Activated T-helper 9 cell treated with anti-CD3 and anti-CD28 coated beads, Interleukin-2, amount 50 U/mL, for 16 hours (primary cell): ENCODE data around the gene GPR18.
A peak's percentile ranks its signal among the peaks of the same experiment; 100 is the strongest.

ENCODE experiments used
- DNase-seq: peaks from one replicate; pipeline ENCODE4 v3.0.0-alpha.2; 2020; ENCODE audit warnings: low read depth

Gene GPR18

DNA sequence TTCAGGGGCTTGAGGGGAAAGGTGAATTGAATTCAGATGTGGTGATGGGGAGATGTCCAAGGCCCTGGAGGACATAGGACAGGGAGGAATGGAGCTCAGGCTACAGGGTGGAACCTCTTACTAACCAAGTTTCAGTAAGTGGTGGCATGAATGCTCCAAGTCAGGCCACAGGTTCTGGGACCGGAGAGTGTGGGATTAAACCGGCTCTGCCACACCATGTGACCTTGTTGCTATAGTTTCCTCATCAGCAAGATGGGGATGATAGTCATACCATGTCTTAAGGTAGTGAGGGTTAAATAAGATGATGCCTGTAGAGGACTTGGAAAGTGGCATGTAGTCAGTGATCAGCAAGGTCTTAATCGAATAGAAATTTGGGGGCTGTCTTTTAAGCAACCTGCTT lies 32.7 kb upstream of the GPR18 start:
- no peak for DNase-seq

GRCh38 chr13:99289674-99290337 lies 31.6 kb upstream of the GPR18 start:
- DNase-seq: peak; percentile 36

GRCh38 chr13:99289271-99289670 lies 31.1 kb upstream of the GPR18 start:
- DNase-seq: no peak

DNA sequence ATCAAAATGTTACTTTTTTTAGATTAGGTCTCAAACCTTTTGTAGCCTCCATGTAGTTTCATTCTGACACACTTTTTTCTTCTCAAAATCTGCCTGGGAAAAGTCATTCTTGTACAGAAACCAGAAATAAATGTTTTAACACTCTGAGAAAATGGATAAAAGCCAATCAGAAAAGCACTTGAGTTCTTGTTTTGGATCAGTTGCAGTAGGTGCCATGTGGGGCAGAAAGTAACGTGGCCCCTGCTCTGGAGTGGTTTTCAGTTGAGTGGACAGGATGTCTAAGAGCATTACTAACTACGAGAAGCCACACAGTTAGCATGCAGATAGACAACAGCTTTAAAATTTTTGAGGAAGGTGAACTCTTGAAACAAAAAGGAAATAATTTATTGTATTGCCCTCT lies 29.9 kb upstream of the GPR18 start:
- no peak for DNase-seq

DNA sequence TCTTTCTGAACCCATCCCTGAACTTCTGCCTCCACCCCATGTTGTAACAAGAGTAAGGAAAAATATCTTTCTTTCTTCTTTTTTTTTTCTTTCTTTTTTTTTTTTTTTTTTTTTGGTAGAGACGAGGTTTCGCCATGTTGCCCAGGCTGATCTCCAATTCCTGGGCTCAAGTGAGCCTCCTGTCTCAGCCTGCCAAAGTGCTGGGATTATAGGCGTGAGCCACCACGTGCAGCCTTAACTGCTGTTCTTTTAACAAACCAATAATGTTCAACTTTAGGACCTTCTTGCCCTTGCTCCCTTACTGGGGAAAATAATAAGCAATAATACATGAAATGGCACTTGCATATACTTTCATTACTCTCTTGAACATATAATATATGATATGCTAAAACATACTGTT lies 29.4 kb upstream of the GPR18 start:
- no peak for DNase-seq

DNA sequence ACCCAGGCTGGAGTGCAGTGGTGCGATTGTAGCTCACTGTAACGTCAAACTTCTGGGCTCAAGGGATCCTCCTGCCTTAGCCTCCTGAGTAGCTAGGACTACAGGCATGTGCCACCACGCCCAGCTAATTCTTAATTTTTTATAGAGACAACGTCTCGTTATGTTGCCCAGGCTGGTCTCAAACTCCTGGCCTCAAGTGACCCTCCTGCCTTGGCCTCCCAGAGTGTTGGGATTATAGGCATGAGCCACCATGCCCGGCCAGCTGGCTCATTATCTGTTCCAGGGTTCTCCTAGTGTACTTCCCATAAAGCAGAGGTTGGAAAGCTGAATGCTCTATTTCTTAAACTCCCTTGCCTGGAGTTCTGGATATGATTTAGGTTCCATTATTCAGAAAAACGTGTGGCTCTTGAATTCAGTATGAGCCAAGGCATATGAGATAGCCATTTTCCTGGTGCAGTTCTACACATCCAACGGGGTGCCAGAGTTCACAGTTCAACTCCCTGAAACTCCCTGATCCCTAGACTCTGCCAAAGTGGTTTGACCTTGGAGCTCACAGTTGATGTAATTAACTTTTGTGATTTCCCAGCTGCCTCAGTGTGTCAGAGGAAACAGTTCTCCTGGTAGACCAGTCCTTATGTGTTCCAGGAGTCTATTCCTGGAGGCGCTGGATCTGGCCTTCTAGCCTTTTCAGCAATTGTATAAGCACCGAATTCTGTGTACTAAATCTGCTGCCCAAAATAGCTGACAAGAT lies 27.4 kb upstream of the GPR18 start:
- DNase-seq: no peak

- no peak for DNase-seq
Measured at GRCh38 chr13:99282264-99283231, 24.4 kb upstream of the GPR18 start.

GRCh38 chr13:99281811-99282263 lies 23.7 kb upstream of the GPR18 start:
- DNase-seq: peak; percentile 41

DNA sequence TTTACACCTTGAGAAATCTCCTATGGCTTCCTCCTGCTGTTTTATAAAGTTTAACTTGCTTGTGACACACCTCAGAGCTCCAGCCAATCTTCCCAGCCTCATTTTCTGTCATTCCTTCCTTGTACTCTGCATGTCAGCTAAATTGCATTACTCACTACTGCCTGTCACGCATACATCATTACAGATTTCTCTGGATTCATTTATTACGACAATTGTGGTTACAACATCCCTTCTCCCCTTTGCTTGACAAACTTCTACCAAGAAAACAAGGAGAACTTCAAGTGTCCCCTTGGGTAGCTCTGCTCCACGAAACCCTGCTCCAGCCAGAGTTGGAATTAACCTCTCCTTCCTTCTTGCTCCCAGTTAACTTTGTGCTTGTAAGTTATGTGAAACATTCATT lies 22.0 kb upstream of the GPR18 start:
- DNase-seq: no peak

DNA sequence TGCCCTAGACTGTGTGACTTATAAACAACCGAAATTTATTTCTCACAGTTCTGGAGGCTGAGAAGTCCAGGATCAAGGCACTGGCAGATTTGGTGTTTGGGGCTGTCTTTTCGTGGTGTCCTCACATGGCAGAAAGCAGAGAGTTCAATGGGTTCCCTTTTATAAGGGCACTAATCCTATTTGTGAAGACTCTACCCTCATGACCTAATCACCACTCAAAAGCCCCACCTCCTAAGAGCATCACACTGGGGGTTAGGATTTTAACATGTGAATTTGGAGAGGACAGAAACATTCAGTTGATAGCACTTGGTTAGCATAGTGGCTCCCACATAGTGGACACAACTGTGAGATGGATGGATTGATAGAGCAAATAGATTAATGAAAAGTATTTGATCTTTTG lies 21.5 kb upstream of the GPR18 start:
- DNase-seq: no peak

DNA sequence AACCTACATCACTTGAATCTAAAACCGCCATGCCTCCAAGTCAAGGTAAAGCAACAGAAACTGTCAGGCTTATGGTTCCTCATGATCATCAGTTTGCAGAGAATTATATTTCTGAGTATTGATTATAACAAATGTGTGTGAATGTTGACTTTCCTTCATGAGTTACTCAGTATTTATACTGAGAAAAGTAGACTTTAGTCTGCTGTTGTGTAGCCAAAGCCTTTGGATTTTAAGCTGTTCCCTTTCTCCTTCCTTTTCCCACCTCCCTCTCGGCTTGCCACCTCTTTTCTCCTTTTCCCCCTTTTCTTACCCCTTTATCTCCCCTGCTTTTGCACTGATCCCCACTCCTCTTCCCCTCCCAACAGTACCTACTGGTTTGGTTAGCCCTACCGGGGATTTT lies 20.7 kb upstream of the GPR18 start:
- no peak for DNase-seq

GRCh38 chr13:99278200-99278599 lies 20.0 kb upstream of the GPR18 start:
- no peak for DNase-seq

DNA sequence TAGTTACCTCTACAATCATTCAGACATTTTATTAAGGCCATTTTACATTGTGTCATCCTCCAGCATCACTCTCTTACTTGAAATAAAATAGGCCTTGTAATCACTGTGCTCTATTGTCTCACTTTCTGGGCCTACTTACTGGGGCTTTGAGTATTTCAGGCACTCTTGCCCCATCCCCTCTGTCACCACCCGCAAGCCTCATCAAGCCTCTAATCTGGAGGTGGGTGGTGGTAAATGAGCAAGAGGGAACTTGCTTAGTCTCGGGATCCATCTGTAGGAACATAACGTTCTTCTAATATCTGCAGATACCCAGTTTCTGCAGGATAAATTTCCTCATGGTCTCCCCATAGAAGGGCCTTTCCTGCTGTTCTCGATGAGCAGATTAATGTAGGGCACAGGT lies 19.4 kb upstream of the GPR18 start:
- DNase-seq: no peak

DNA sequence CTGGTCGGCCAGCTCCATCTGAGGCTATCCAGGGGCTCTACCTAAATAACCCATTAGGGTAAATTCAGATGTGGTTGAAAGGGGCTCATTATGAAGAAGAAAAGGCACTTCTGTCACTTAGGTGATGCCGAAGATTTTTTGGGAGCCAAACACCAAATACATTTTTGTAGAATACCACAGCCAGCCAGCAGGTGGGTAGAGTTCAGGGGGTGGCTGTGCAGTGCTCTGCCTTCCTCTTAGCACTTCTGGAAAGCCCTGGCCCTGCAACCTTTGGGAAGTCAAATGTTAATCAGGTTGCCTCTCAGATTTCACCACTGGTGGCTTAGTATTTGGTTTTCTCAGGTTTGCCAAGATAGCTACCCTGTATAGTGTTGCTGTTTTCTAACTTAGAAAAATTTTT lies 18.5 kb upstream of the GPR18 start:
- DNase-seq: no peak

DNA sequence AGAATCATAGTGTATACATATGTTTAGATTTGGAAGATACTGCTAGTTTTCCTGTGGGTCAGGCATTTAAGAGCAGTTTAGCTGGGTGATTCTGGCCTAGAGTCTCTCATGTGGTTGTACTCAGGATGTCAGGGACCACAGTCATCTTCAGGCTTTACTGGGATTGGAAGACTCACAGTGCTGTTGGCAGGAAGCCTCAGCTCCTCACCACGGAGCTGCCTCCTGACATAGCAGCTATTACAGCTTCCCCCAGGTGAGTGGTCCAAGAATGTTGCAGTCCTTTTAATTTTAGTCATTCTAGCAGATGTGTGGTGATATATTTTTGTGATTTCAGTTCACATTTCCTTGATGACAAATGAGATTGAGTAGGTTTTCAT lies 16.9 kb upstream of the GPR18 start:
- no peak for DNase-seq

DNA sequence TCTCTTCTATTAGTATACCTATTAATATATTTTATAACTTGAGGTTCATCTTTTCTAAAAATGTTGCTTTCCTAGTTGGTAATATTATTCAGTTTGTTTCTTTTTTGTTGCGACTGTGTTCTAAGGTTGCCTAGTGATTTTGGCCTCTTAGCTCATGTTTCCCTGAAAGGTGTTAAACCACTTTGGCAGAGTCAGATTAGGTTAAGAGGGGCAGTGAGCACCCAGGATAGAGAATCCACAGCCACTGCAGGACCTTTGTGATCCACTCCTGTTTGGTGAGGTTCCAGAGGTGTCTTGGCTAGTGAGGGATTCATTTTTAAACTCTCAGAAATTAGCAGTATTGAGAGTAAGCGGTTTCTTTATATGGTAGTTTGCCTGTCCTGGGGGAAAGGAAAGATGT lies 14.9 kb upstream of the GPR18 start:
- DNase-seq: no peak

- no peak for DNase-seq
Measured at GRCh38 chr13:99272481-99272880, 14.3 kb upstream of the GPR18 start.

GRCh38 chr13:99271249-99271648 lies 13.1 kb upstream of the GPR18 start:
- no peak for DNase-seq

DNA sequence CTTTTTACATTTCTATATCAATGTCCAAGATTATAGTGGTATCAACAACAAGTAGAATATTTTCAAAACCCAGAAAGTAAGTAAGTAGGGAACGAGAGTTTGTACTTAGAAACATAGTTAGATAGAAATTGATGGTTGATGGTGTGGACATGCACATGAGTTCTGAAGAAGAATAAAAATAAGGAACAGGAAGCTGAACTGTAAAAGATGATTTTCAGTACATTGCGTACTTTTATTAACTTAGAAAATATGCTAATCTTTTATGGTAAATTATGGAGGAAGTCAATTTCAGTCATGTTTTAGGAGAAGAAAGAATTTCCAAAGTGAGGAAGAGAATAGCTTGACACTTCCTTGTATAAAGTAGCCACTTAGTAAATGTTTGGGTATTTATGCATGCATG lies 12.3 kb upstream of the GPR18 start:
- no peak for DNase-seq

DNA sequence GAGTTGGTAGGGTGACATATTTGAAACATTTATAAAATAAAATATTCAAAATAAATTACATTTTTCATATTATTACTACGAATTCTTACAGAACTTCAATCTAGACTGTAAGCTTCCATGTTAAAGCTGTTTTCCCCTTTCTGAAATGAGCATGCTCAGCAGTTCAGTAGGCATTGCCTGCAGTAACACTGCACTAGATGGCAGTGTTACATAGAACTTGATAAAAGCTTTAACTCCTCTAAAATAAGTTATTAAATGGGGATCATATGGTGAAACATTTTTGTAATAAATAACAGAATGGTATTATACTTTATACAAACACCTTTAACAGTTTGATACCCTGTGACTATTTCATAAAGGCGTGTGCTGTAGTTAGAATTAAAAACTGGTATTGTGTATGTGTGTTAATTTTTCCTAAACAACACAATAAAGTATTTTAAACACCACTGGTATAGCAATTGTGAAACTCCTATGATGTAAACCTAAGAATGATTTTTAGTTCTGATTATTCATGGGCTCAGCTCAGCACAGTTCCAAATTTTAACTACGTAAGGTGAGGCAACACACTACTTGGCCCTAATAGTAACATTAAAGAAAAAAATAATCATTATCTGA lies 11.6 kb upstream of the GPR18 start:
- no peak for DNase-seq

- DNase-seq: no peak
Measured at GRCh38 chr13:99268822-99269221, 10.6 kb upstream of the GPR18 start.

GRCh38 chr13:99267927-99268326 lies 9.7 kb upstream of the GPR18 start:
- DNase-seq: no peak
